Suprapubic skin (tissue), 4 donors: ENCODE data around the gene SFT2D1. TPM values are rescaled to one million over a fixed set of nuclear protein-coding genes. Genes with fewer than 3 reads are reported as not detected.

Experiments
- DNase-seq, 2 donors: peaks; one replicate each; pipeline ENCODE4 v3.0.0-alpha.2; 2019; ENCODE audit warnings: low spot score in 2 of 2
- H3K27ac ChIP-seq: fragments of 200-600 bp; sonication (generic); one replicate; pipeline ENCODE4 v1.5.1; 2019
- H3K27me3 ChIP-seq: fragments of 200-600 bp; sonication (generic); one replicate; pipeline ENCODE4 v1.5.1; 2019
- H3K36me3 ChIP-seq: fragments of 200-600 bp; sonication (generic); one replicate; pipeline ENCODE4 v1.5.1; 2019
- H3K4me1 ChIP-seq: fragments of 200-600 bp; sonication (generic); one replicate; pipeline ENCODE4 v1.5.1; 2019
- H3K4me3 ChIP-seq: fragments of 200-600 bp; sonication (generic); one replicate; pipeline ENCODE4 v1.5.1; 2019; ENCODE audit warnings: mild to moderate bottlenecking
- H3K9me3 ChIP-seq: fragments of 200-600 bp; sonication (generic); one replicate; pipeline ENCODE4 v1.5.1; 2019
- EP300 ChIP-seq: sonication (generic); formaldehyde crosslinking; IDR thresholded peaks from one replicate; pipeline ENCODE4 v1.6.1; 2017; ENCODE audit warnings: antibody characterized with exemption
- POLR2A ChIP-seq, 2 donors: fragments of 450-650 bp; IDR thresholded peaks; one replicate each; pipeline ENCODE4 v1.6.1; 2017; ENCODE audit warnings: antibody characterized with exemption in 2 of 2, mild to moderate bottlenecking in 2 of 2, moderate library complexity in 2 of 2
- POLR2AphosphoS5 ChIP-seq, 3 donors: sonication (generic); formaldehyde crosslinking; IDR thresholded peaks; one replicate each; pipeline ENCODE4 v1.6.1; 2017; ENCODE audit warnings: antibody characterized with exemption in 3 of 3
- WGBS: methylation state at CpG from one replicate; pipeline ENCODE4 v1.1.5; 2018; 5-methylcytosine and 5-hydroxymethylcytosine counted together
- total RNA-seq, 4 donors: library from RNA; depleted of rRNA; stranded (reverse); fragments of >200 nt; gene quantifications; one replicate each; pipeline ENCODE4 v1.1.0, GENCODE V29; 2016
- TF ChIP-seq, protein P1 (sequence below), 2 donors: fragments of 200-600 bp in 1 of 2; fragments of 450-650 bp in 1 of 2; sonication (generic) in 1 of 2; IDR thresholded peaks; one replicate each; pipeline ENCODE4 v1.5.1; 2016 to 2019; ENCODE audit warnings: antibody characterized with exemption in 2 of 2, mild to moderate bottlenecking in 1 of 2, moderate library complexity in 1 of 2

Gene SFT2D1
- total RNA-seq, 4 donors from 2014 or later: 26.0 to 55.0 (median 33.2) TPM

DNA sequence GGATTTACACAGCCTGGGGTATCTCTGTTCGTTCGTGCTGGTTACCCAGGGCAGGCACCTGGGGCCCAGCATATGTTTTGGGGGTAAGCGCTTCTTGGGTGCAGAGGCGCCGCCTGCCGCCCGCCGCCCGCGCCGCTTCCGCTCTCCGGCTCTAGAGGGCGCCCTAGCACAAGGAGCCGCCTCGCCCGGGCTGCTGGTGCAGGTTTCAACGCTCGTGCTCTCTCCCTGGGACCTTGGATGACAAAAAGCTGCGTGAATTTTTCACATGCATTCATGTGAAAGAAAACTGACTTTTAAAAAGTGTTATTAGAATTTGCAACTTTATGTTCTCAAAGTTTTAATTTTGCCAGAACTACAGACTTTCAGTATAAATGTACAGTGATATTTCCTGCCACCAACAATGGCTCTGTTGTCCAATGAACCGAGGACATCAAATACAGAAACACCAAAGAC lies 66.6 kb downstream of the SFT2D1 start:
- H3K4me1 ChIP-seq: peaks cover 3% of the 10 kb centered on the region
- no peaks in the 10 kb centered on the region for H3K36me3 ChIP-seq
- no peak for DNase-seq
- H3K27ac ChIP-seq: no peak overlapping the region
- WGBS: 4% methylated on average over 18 of the region's 21 CpGs
- H3K9me3 ChIP-seq: no peaks in the 10 kb centered on the region
- TF ChIP-seq POLR2AphosphoS5 (IDR thresholded peaks at IDR 0.05): no peak
- no peak for TF ChIP-seq POLR2A (IDR thresholded peaks at IDR 0.05)
- TF ChIP-seq, protein P1, sequence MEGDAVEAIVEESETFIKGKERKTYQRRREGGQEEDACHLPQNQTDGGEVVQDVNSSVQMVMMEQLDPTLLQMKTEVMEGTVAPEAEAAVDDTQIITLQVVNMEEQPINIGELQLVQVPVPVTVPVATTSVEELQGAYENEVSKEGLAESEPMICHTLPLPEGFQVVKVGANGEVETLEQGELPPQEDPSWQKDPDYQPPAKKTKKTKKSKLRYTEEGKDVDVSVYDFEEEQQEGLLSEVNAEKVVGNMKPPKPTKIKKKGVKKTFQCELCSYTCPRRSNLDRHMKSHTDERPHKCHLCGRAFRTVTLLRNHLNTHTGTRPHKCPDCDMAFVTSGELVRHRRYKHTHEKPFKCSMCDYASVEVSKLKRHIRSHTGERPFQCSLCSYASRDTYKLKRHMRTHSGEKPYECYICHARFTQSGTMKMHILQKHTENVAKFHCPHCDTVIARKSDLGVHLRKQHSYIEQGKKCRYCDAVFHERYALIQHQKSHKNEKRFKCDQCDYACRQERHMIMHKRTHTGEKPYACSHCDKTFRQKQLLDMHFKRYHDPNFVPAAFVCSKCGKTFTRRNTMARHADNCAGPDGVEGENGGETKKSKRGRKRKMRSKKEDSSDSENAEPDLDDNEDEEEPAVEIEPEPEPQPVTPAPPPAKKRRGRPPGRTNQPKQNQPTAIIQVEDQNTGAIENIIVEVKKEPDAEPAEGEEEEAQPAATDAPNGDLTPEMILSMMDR (IDR thresholded peaks at IDR 0.05): peak; percentile 80 to 99
- H3K4me3 ChIP-seq: no peak overlapping the region
- peaks cover 5% of the 10 kb centered on the region for H3K27me3 ChIP-seq

DNA sequence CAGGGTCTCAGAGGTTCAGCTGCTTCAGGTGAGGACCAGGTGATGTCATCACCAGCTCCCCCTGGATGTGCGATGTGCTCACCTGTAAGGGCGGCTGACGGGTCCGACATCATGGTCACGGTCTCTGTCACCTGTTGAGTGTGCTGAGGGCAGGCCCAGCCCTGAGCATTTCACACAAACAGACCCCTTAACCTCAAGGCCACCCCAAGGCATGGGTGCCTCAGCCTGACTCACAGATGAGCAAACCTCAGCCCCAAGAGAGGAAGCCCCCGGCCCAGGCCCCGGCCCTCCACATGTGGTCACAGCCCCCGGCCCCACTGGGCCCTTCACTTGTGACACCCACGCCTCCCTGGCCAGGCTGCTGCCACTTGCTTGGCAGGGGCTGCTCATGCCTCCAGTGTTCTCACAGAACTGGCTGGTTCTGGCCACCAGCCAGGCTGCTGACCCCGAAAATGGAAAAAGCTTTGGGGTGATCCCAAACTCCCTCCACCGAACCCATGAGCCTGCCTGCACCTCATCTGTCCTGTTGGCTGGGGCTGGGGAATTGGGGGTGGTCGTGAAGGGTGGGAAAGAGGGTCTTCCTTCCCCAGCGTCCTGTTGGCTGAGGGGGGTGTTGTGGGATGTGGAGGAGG lies 67.5 kb downstream of the SFT2D1 start:
- Histone ChIP-seq H3K36me3 (no peaks in the 10 kb centered on the region), H3K27ac (no peak overlapping the region), H3K27me3 (peaks cover 12% of the 10 kb centered on the region), H3K4me1 (peaks cover 3% of the 10 kb centered on the region), H3K4me3 (no peak overlapping the region), H3K9me3 (no peaks in the 10 kb centered on the region)
- 82% methylated on average over 13 of the region's 13 CpGs for WGBS
- DNase-seq: no peak
- TF ChIP-seq, protein P1 (IDR thresholded peaks at IDR 0.05): no peak
- TF ChIP-seq EP300: no peak
- TF ChIP-seq POLR2AphosphoS5 (IDR thresholded peaks at IDR 0.05): no peak
- TF ChIP-seq POLR2A (IDR thresholded peaks at IDR 0.05): no peak

DNA sequence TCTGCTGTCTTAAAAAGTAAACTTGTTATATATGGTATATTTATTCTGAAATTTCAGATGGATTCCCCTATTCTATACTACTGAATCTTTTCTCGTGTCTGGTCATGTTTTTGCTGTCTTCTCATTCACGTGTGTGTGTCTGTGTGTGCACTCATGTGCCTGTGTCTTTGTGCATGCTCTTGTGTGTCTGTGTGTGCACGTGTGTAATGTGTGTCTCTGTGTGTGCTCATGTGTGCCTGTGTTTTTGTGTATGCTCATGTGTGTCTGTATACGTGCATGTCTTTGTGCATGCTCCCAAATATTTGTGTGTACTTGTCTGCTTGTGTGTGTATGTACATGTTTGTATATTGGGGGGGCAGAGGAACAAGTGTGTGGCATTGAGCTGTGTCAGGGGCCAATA lies 68.2 kb downstream of the SFT2D1 start:
- WGBS: 59% methylated on average over 4 of the region's 4 CpGs
- Histone ChIP-seq H3K27me3 (peaks cover 19% of the 10 kb centered on the region), H3K4me1 (peaks cover 3% of the 10 kb centered on the region), H3K36me3 (no peaks in the 10 kb centered on the region), H3K9me3 (no peaks in the 10 kb centered on the region), H3K4me3 (no peak overlapping the region), H3K27ac (no peak overlapping the region)
- no peak for DNase-seq
- TF ChIP-seq, protein P1 (IDR thresholded peaks at IDR 0.05): no peak
- no peak for TF ChIP-seq POLR2A (IDR thresholded peaks at IDR 0.05)
- TF ChIP-seq POLR2AphosphoS5 (IDR thresholded peaks at IDR 0.05): no peak
- TF ChIP-seq EP300: no peak

DNA sequence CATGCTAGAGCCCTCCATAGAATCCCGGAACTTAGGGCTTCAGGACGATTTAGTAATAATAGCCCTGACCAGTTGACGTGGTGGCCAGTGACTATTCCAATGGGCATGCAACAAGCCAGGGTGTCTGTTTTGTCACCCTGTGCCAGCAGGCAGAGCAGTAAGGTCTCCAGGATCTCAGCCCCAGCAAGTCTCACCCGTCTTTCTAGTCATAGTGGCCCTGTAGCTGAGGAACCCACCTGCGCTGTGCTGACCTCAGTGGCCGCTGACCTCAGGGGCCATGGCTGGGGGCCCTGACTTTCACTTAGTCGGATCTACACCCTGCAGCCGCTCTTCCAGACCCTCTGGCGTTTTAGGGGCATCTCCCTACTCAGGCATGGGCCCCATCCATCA lies 71.0 kb downstream of the SFT2D1 start:
- no peak for TF ChIP-seq EP300
- TF ChIP-seq, protein P1 (IDR thresholded peaks at IDR 0.05): no peak
- TF ChIP-seq POLR2A (IDR thresholded peaks at IDR 0.05): no peak
- no peak for TF ChIP-seq POLR2AphosphoS5 (IDR thresholded peaks at IDR 0.05)
- no peaks in the 10 kb centered on the region for H3K9me3 ChIP-seq
- H3K4me3 ChIP-seq: no peak overlapping the region
- H3K4me1 ChIP-seq: peaks cover 3% of the 10 kb centered on the region
- no peak for DNase-seq
- 68% methylated on average over 4 of the region's 9 CpGs for WGBS
- H3K36me3 ChIP-seq: no peaks in the 10 kb centered on the region
- H3K27me3 ChIP-seq: peaks cover 26% of the 10 kb centered on the region
- H3K27ac ChIP-seq: no peak overlapping the region

DNA sequence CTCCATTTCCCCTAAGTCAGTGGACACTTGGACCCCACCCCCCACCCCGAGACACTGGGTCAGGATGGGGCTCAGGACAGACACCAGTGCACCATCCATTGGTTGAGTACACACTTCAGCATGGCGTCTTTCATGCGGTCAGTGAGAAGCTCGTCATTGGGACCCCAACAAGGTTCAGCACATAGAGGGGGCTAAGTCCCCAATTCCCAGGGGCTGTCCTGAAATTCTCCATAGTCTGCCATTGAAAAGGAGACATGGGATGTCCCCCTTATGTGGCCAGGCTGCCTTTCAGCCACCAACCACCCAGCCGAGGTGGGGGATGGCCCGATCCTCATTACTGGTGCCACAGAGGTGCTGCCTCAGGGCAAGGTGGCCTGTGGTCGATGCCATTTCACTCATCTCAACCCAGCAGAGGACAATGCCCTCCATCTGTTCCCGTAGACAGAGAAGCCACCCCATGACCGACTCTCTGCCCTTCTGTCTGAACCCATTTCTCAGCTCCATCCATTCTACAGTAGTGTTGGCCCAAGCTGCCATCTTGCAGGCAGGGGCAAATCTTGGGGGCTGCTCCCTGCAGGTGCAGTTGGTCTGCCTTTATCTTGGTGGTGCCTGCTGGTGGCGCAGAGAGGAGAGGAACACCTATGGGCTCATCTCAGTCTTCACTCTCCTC lies 71.5 kb downstream of the SFT2D1 start:
- DNase-seq: no peak
- no peaks in the 10 kb centered on the region for H3K9me3 ChIP-seq
- peaks cover under 1% of the 10 kb centered on the region for H3K4me1 ChIP-seq
- no peaks in the 10 kb centered on the region for H3K36me3 ChIP-seq
- H3K27ac ChIP-seq: no peak overlapping the region
- WGBS: 89% methylated on average over 6 of the region's 10 CpGs
- H3K27me3 ChIP-seq: peaks cover 26% of the 10 kb centered on the region
- TF ChIP-seq POLR2A (IDR thresholded peaks at IDR 0.05): no peak
- TF ChIP-seq, protein P1 (IDR thresholded peaks at IDR 0.05): no peak
- no peak for TF ChIP-seq EP300
- TF ChIP-seq POLR2AphosphoS5 (IDR thresholded peaks at IDR 0.05): no peak
- H3K4me3 ChIP-seq: no peak overlapping the region
